ENCODE results near the gene TOMM6.
"Not testable (repeated sequence)": the region's sequence is repeated elsewhere in the genome, so short reads cannot be mapped to it uniquely, and the experiment has no call there.

The TOMM6 gene

GRCh38 chr6:41763470-41763869, 24.0 kb upstream of the TOMM6 start:
- DNase-seq (ENCODE audit: low read depth in 2 of 2) = no peak

GRCh38 chr6:41766043-41766664, 21.3 kb upstream of the TOMM6 start:
- DNase-seq (ENCODE audit: low read depth in 2 of 2) = not testable (repeated sequence)

GRCh38 chr6:41767112-41767833, 20.2 kb upstream of the TOMM6 start:
- no peak for DNase-seq (ENCODE audit: low read depth in 2 of 2)

GRCh38 chr6:41768545-41769308, 18.8 kb upstream of the TOMM6 start:
- no peak for DNase-seq (ENCODE audit: low read depth in 2 of 2)

- DNase-seq (ENCODE audit: low read depth in 2 of 2) = no peak
Observed at GRCh38 chr6:41769376-41769775, 18.1 kb upstream of the TOMM6 start.

GRCh38 chr6:41770381-41771057, 17.0 kb upstream of the TOMM6 start:
- no peak for DNase-seq (ENCODE audit: low read depth in 2 of 2)

- no peak for DNase-seq (ENCODE audit: low read depth in 2 of 2)
Observed at GRCh38 chr6:41771058-41771983, 16.2 kb upstream of the TOMM6 start.

- DNase-seq (ENCODE audit: low read depth in 2 of 2) = no peak
Observed at GRCh38 chr6:41774841-41775240, 12.7 kb upstream of the TOMM6 start.

- no peak for DNase-seq (ENCODE audit: low read depth in 2 of 2)
Observed at GRCh38 chr6:41775293-41775882, 12.1 kb upstream of the TOMM6 start.

- DNase-seq (ENCODE audit: low read depth in 2 of 2) = no peak
Observed at GRCh38 chr6:41777551-41778285, 9.8 kb upstream of the TOMM6 start.

GRCh38 chr6:41778895-41779294, 8.6 kb upstream of the TOMM6 start:
- no peak for DNase-seq (ENCODE audit: low read depth in 2 of 2)

GRCh38 chr6:41779336-41779735, 8.2 kb upstream of the TOMM6 start:
- no peak for DNase-seq (ENCODE audit: low read depth in 2 of 2)

- DNase-seq (ENCODE audit: low read depth in 2 of 2) = peak; percentile 99 to 100
Observed at GRCh38 chr6:41779788-41780550, 7.5 kb upstream of the TOMM6 start, which contains the start of gene FRS3. Gene FRS3, minus strand, starts transcription at chr6:41779900. Its CDS starts 2,913 bp downstream, at chr6:41776987.

- DNase-seq (ENCODE audit: low read depth in 2 of 2) = no peak
Observed at GRCh38 chr6:41780551-41781365, 6.7 kb upstream of the TOMM6 start, which contains the start of gene PRICKLE4. Gene PRICKLE4, plus strand, starts transcription at chr6:41780782. Its CDS starts 2,692 bp downstream, at chr6:41783474.

- DNase-seq (ENCODE audit: low read depth in 2 of 2) = no peak
Observed at GRCh38 chr6:41781366-41781730, 6.1 kb upstream of the TOMM6 start.

GRCh38 chr6:41783106-41783780, 4.3 kb upstream of the TOMM6 start:
- DNase-seq (ENCODE audit: low read depth in 2 of 2) = no peak

- DNase-seq (ENCODE audit: low read depth in 2 of 2) = no peak
Observed at GRCh38 chr6:41784581-41785171, 2.8 kb upstream of the TOMM6 start.

All from stimulated activated CD4-positive, alpha-beta T cell treated with anti-CD3 and anti-CD28 coated beads, Interleukin-1b, Interleukin-23, amount 100 ng/mL, for 1 hour (primary cell).